ENCODE measurements around the gene RIMKLA. TPM values are rescaled to one million over a fixed set of nuclear protein-coding genes. Genes with fewer than 3 reads are reported as not detected.

The RIMKLA gene, protein sequence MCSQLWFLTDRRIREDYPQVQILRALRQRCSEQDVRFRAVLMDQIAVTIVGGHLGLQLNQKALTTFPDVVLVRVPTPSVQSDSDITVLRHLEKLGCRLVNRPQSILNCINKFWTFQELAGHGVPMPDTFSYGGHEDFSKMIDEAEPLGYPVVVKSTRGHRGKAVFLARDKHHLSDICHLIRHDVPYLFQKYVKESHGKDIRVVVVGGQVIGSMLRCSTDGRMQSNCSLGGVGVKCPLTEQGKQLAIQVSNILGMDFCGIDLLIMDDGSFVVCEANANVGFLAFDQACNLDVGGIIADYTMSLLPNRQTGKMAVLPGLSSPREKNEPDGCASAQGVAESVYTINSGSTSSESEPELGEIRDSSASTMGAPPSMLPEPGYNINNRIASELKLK
- total RNA-seq = 0.08 TPM

DNA sequence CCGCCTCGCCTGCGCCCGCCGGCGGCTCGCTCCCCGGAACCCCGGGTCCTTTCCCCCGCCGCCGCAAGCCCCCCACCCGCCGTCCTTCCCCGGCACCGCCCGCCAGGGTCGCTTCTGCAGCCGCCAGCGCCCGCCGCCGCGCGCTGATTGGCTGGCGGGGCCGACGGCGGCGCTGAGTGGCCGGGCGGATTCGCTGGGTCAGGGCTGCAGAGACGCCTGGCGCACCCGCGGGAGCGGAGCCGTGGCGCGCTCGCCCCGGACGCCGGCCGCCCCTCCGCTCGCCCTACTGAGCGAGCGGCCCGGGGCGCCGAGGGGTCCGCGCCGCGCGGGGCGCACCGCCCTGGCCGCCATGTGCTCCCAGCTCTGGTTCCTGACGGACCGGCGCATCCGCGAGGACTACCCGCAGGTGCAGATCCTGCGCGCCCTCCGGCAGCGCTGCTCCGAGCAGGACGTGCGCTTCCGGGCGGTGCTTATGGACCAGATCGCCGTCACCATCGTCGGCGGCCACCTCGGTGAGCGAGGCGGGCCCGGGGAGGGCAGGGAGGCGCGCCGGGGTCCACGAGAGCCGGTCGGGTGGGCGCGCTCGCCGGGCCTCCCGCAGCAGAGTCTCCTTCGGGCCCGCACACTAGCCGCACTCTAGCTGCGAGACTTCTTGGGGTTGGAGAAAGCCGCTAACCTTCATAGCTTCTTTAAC lies at the start of gene RIMKLA:
Gene RIMKLA, plus strand, starts transcription at position 207 of the 694 bp plus-strand sequence. Its CDS starts 143 bp downstream, at position 350.
- ATAC-seq = peak; percentile 59

DNA sequence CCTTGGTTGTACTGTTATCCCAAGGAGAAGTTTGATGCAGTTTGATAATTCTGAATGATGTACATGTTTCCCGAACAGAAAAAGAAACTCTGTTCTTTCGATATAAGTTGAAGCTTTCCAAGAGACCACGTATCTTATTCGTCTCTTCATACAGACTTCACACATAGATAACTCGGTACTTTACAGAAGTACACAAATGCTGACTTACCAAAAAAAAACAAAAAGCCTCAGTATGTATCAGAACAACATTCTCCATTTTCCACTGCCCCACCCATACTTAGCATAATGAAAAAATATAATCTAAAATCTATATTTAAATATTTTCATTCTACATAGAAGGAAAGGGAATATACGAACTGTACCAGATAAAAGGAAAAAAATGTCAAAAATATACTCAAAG lies 47.7 kb upstream of the RIMKLA start:
- ATAC-seq = no peak

DNA sequence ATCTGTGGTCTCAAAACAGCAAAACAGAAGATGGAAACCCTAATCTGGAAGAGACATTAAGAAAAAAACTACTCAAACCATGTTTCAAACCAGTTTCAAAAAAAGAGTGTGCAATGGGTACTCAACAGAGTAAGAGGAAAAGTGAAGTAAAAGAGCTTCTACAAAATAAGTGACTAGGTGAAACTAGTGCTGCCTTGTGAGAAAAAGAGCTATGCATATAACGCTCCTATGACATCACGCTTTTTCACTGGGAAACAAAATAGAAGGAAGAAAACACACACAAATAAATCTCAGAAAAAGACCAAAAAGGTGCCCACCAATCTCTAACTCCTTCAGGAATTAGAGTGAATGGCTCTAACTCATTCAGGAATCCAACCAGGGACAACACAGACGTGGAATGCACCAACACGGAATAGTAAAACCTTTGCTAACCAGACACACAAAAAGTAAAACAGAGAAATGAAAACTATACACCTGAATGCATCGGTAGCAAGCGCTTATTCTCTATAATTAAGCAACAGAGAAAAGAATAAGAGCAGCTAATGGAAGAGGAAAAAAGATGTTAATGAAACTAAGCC lies 46.8 kb upstream of the RIMKLA start:
- no peak for ATAC-seq

DNA sequence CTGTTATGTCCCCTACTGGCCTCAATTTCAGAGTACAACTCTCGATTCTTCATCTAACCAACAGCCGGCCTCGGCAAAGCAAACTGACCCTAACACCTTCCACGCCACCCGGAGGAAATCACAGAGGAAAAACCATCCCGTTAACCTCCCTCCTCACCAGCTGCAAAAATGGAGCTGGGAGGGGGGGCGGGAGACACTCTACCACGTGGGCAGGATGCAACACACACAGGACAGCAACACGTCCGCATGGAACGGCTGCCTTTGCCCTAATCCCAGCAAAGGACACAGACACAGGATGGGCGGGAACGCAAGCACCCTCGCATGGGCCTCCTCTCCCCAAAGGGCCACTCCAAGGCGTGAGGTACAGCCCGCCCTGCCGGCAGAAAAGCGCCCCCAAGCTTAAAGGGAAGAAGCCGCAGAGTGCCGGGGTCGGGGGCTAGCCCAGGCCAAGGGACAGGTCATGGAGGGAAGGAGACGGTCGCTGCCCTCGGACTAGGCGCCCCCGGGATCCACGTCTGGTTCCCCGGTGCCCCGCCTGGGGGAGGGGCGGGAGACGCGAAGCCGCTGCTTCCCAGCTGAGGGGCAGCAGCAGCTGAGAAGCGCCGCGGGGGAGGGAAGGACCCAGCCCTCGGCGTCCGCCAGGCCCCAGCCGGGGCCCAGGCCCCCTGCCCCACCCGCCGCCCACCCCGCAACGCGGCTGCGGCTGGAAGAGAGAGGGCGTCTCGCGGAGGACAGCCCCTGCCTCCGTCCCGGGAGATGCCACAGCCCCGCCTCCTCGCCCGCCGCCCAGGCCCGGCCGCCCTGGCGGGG lies 46.1 kb upstream of the RIMKLA start:
- peak; percentile 58 for ATAC-seq

DNA sequence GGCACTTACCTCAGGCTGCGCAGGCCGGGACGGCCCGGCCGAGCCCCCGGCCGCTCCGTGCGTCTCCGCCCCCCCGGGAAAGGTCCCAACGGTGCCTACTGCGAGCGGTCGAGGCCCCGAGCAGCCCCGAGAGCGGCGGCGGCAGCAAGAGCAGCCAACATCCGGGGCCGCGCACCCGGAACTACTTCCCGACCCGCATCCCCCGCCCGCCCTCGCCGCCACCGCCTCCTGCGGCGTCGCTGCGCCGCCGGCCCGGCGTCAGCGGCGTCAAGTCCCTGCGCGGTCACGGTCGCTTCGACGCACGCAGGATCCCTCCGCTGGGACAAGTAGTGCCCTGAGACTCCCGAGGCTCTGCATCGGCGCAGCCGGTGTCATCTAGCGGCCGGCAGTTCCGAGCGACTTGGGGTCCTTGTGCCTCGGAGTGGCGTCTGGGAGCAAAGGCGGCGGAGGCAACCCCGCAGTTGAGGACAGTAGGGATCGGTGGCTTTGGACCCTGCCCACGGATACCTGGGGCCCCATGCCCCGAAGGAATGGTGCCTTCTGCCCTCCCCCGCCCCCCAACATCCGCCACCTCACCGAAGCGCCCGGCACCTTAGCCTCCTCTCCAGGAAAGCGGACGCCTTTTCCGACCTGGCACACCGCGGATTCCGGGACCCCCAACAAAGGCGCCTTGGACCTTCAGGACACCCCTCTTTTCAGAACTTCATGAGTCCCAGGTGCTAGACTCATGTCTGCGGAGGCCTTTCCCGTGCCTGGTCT lies 45.4 kb upstream of the RIMKLA start, which contains the start of gene FOXJ3:
Gene FOXJ3, minus strand, starts transcription at position 186 of the 759 bp plus-strand sequence. CDS start 24,142 bp downstream, outside the sequence.
- peak; percentile 94 for ATAC-seq

DNA sequence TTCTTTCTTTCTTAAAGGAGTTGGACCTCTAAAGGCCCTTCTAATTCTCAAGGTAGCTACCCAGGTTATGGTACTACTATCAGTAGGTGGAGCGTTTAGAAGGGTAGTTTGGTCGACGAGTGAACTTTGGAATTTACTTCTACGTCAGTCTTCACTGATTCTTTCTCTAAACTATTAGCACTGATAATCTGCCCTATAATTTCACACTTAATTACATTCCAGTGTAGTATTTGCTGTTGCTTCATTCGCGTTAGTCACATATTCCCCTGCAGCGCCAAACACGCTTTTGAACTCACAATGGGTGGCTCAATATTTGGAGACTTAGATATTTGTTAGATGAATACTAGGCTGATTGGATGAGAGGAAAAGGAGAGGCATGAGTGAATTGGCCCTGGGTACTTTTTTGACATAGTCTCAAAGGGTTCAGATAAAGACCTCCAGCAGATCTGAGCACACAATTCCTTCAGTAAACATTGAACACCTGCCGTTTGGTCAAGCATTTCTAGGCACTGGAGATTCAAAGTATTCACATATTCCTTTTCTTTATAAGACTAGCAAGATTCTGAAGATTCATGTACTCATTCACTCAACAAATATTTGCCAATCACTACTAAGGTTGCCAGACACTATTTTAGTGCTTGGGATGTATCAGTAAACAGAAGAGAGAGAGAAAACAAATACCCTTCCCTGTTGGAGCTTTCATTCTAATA lies 44.6 kb upstream of the RIMKLA start:
- ATAC-seq = peak; percentile 52

DNA sequence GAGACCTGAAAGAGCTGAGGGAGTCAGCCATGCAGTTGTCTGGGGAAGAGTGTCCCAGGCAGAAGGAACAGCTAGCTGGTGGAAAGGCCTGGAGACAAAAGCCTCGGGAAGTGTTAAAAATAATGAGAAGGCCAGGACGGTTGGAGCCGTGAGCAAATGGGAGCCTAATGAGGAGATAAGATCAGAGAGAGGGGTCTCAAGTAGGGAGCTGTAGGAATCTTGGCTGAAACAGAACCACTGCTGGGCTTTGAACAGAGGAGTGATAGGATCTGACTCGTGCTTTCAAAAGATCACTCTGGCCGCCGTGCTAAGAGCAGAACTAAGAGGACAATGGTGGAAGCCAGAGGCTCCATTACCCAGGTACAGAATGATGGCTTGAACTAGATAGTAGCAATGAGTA lies 43.6 kb upstream of the RIMKLA start:
- no peak for ATAC-seq

DNA sequence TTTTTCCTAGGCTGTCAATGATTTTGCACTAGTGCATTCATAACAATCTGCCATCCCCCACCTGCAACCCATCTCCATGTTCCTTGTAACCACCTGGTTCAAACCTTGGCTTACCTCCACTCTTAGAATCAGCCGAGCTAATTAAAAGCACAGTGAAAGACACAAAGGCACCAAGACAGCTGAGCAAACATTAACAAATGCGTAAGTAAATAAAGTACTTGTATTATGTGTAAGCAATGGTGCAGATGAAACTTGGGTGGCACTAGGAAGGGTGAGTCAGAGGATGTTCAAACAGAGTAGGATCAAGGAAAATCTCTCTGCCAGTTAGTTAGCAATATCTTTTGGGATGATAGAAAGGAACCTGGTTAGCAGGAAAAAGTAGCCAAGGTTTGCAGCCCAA lies 40.5 kb upstream of the RIMKLA start:
- peak; percentile 90 for ATAC-seq

DNA sequence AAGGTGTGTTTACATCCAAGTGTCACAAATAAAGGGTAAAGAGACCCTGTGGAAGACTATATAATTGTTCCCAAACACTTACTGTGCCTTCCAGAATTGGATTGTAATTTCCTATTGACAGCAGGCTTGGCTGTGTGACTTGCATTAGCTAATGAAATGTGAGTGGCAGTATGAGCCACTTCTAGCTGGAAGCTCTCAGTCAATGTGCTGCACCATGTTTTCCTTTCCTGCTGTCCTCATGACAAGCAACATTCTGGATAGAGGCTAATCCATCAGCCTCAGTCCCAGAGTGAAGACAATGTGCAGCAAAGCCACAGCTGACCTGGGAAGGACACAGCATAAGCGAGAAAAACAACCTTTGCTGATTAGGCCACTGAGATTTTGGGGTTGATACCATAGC lies 39.7 kb upstream of the RIMKLA start:
- ATAC-seq = peak; percentile 21

DNA sequence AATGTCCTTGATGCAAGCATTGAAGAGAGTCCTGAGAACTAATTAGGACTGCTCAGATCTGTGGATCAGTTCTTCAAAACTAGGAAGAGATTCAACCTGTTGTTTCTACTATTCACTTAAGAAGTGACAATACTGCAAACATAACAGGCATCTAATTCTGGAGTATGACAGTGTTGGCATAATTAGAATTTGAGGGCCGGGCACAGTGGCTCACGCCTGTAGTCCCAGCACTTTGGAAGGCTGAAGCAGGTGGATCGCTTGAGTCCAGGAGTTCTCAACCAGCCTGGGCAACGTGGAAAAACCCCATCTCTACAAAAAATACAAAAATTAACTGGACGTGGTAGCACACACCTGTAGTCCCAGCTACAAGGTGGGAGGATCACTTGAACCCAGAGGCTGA lies 37.5 kb upstream of the RIMKLA start:
- no peak for ATAC-seq

DNA sequence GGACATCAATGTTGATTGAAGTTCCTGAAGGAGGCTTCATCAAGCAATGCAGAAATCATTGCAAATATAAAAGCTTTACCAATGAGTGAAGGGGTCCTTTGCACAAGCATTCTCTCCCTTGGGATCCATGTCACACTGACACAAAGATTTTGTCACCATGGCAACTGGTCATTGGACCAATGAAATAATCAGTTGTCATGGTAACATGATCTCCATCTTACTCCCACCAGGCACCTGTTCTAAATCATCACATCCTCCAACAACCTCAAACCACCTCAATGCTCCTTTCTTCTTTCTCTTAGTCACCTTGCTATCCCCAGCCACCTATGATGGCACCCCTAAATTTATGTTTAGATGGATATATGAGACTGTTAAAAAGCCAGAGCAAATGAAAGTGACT lies 32.1 kb upstream of the RIMKLA start:
- no peak for ATAC-seq

DNA sequence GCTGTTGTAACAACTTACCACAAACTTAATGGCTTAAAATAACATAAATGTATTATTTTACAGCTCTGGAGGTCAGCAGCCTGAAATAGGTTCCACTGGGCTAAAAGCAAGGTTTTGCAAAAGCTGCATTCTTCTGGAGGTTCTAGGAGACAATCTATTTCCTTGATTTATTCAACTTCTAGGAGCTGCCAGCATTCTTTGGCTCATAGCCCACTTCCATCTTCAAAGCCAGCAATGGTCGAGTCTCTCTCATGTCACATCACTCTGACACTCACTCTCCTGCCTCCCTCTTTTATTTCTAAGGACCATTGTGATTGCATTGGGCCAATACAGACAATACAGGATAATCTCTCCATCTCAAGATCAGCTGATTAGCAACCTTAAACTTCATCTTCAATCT lies 30.5 kb upstream of the RIMKLA start:
- no peak for ATAC-seq

DNA sequence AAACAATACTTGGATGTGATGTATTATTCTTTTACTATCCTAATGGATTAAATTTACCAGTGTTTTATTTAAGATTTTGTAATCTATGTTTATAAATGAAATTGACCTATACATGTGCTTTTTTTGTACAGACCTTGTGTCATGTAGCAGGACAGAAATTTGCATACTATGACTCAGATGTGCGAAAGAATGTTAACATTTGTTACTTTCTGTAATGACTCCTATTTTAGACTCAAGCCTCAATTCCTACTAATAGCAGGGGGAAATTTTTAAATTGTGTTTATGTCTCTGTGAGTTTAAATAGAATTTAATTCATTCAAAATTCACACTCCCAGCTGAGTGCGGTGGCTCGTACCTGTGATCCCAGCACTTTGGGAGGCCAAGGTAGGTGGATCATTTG lies 21.8 kb upstream of the RIMKLA start:
- ATAC-seq = no peak

DNA sequence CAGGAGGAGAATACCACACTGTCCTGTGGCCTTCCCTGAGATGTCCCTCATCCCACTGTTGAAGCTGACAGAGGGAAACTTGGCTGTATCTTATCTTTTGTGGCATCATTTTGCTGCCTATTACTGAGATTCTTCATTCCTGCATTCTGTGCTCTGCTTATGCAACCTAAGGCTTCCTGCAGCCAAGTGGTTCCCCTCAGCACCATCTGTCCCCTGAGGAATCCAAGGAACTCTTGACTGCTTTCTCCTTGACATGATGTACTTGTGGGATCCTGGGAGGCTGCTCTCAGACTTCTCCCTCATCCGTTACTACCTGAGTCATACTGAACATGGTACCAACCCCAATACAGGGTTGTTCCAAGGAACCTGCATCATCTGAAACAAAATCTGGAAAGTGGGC lies 21.1 kb upstream of the RIMKLA start:
- no peak for ATAC-seq

DNA sequence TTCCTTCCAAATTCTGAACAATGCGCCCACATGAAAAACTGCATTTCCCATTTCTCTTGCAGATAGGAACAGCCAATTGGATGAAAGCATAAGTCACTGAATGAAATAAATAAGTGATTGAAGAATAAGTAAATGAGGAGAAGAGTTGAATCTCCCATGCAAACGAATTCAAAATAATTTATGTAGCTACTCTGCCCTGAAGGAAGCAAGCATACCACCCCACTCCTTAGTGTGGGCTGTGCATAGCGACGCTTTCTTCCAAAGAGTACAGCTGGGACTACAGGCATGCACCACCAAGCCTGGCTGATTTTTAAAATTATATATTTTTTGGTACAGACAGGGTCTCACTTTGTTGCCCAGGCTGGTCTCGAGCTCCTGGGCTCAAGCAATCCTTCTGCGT lies 16.5 kb upstream of the RIMKLA start:
- ATAC-seq = no peak

DNA sequence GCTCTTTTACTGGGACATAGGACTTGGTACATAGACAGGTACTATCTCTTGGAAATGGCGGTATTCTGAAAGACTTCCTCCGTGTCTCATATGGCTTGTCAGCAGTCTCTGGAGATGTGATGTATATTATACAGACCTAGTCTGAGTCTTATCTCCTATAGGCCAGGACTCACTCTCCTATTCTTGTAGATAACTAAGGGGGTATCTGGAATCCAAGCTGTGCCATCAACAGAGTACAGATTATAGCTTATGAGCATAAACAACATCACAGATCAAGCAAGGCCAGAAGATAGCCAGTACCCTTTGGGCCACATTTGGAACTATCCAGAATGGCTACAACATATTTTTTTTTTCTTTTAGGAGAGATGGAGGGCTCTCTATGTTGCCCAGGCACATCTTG lies 16.1 kb upstream of the RIMKLA start:
- ATAC-seq = no peak

DNA sequence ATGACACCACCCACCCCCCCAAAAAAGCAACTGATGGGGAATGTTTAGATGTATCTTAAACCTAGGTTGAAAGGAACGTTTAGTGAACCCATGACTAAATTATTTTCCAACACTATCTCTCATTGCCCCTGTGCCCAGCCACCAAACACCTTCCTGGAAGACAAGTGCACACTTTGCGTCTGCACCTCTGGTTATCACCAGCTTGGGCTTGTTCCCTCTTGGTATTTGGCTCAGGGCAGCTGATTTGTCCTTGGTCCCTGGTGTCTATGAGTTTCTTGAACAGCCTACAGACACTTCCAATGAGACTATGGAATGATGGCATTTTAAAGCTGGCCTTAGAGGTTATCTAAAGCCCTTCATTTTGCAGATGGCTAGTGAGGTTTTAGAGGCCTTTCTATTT lies 15.5 kb upstream of the RIMKLA start:
- ATAC-seq = no peak

DNA sequence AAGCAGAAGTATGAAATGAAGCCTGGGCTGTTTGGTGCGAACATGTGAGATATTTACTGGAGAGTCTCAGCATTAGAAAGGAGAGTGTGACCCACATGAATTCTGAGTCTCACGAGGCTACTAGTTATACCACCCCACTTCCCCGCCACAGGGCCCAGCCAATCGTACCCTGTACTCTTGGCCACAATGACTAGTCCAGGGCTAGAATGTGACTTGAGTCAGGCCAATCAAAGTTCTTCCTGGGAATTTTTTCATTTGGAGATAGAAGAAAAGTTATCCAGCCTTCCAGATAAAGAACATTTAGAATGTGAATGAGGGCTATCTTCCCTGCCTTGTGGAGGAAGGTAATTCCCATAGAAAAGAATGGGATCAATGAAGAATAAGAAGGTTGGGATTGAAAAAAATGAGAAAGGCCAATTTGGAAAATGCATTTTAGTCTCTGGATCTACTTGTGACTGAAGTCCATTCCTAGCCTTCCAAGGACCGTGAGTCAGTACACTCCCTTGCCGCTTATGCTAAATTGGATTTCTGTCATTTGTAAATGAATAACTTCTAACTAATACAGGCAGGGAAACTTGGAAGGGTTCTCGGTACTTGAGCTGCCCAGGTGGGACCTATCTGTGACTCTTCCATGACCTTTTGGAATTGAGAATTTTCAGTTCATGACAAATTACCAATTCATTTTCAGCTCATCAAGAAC lies 12.3 kb upstream of the RIMKLA start:
- no peak for ATAC-seq

DNA sequence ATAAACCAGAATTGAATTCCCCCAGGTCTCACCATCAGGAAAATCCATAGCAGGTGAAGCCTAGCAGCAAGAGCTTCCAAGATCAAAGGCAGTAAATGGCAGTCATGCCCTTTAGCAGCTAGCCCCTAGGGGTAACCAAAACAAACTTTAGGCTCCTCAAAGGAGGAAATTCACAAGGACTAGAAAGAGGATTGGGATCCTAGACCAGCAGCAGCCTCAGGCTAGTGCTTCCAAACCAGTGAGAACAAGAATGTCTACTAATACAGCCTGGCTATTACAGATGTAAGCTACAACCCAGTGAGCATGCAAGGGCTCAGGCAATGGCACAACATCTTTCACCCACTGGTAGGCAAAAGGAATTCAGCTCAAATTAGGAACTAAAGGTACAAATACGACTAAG lies 11.1 kb upstream of the RIMKLA start:
- no peak for ATAC-seq

DNA sequence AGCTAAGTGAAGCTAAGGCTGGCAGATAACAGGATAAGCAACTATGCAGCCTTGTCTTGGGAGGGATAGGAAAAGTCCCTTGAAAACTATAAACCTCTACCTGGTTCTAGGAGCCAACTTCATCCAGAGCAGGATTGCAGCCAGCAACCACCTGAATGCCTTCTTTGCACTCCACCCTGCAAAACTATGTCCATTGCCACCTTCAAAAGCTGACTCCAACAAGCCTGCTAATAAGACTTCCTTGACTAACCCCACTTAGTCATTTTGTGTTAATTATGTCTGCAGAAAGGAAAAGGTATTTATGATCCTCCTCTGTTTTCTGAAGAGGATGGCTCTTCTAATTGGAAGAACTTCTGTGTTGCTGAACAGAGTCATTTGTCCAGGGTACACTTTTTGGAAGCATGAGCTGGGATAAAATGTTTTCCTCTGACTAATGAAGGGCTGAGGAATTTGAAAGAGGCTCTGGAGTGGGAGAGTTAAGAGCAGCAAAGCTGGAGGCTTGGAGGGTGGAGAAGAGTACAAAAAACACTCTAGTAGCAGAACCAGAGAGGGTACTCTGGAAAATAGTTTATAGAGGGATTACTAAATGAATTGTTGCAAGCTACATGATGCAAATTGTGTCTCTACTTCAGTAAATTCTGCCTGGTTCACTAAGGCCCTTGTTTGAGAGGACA lies 9.6 kb upstream of the RIMKLA start:
- peak; percentile 47 for ATAC-seq
